GM19238 (cell line): ENCODE data around the gene LRRC18.

Source experiments
- DNase-seq: peaks from one replicate; pipeline ENCODE4 v3.0.0; 2011; ENCODE audit warnings: low spot score; ENCODE audit not compliant: insufficient read length

LRRC18 gene

GRCh38 chr10:48939790-48940325 is at the start of gene LRRC18:
Gene LRRC18 (minus strand): TSS chr10:48939840. CDS start chr10:48914155, 25,685 bp downstream.
- DNase-seq, result no peak

GRCh38 chr10:48985621-48986158 is 46.0 kb upstream of the LRRC18 start:
- DNase-seq, result no peak

- no peak for DNase-seq
These were observed 44.2 kb upstream of the LRRC18 start for GRCh38 chr10:48983648-48984351.

- no peak for DNase-seq
These were observed 42.9 kb upstream of the LRRC18 start for GRCh38 chr10:48982584-48982983.

DNA sequence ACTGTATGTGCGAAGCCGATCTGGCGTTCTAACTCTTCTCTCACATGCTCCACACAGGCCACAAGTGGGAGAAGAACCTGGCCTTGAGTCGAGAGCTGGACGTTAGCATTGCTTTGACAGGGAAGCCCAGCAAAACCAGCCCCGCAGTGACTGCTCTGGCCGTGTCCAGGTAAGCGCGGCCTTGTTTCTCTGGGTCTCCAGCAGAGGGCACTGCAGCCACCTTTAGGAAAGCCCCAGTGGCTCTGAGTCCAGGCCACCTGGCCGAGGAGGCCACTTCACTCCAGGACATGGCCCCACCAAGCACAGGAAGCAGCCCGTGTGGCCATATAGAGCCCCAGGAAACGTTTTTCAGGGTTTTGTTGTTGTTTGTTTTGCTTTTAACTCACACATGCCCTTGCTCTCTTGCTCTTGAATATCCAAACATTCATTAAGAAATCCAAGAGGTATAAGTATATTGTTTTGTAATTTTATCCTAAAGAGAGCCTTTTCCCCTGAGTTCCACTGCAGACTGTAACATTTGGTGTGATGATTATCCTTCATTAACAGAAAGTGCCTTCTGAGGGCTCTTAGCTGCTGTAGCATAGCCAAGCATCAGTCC is 41.8 kb upstream of the LRRC18 start:
- peak; percentile 57 for DNase-seq

DNA sequence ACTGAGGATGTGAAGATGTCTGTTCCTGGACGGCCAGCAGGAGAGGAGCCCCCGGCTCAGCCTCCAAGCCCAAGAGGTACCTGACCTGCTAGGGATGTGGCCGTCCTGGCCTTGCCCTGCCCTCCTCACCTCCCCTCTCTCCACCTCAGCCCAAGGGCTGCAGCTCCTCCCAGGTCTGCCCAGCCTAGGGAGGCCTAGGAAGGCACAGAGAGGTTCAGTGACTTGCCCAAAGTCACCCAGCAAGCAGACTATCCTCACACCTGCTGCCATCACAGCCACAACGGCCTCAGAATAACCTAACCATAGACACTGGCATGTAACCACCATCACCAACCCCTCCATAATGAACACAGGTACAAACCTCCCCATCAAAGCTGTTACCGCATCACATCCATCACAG is 38.7 kb upstream of the LRRC18 start:
- no peak for DNase-seq

- no peak for DNase-seq
These were observed 36.6 kb upstream of the LRRC18 start for GRCh38 chr10:48976196-48976595.

DNA sequence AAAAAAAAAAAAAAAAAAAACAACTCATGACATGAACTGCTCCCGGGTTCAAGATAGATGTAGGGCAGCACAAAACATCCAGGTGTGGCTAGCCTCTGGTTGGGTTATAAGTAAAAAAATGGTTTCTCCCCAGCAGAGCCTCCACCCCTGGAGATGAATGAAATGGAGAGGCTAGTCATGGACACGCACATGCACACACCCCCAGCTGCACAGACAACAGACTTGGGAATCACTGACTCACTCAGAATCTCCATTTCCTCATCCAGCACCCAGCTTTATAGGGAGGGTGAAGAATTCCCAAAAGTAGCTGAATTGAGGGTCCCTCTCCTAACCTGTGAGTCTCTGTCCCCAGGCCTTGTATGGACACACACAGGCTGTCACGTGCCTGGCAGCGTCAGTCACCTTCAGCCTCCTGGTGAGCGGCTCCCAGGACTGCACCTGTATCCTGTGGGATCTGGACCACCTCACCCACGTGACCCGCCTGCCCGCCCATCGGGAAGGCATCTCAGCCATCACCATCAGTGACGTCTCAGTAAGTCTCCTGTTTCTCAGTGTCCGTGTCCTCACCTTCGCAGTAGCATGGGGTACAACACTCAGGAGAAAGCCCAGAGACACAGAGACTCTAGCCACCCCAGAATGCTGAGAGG is 35.0 kb upstream of the LRRC18 start:
- no peak for DNase-seq

GRCh38 chr10:48973065-48973464 is 33.4 kb upstream of the LRRC18 start:
- DNase-seq, result no peak

- DNase-seq, result no peak
These were observed 31.0 kb upstream of the LRRC18 start for GRCh38 chr10:48970654-48971053.

DNA sequence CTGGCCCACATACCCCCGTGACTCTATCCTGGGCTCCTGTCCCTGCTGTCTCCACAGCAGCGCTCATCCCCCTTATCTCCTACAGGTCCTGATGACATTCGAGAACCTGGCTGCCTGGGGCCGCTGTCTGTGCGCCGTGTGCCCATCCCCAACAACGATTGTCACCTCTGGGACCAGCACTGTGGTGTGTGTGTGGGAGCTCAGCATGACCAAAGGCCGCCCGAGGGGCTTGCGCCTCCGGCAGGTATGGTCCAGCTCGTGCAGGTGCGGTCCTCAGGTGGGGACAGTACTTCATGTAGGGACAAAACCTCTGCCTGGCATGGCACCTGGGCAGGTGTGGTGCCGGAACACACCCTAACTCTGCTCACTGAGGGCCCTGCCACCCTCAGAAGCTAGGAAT is 30.4 kb upstream of the LRRC18 start:
- no peak for DNase-seq

DNA sequence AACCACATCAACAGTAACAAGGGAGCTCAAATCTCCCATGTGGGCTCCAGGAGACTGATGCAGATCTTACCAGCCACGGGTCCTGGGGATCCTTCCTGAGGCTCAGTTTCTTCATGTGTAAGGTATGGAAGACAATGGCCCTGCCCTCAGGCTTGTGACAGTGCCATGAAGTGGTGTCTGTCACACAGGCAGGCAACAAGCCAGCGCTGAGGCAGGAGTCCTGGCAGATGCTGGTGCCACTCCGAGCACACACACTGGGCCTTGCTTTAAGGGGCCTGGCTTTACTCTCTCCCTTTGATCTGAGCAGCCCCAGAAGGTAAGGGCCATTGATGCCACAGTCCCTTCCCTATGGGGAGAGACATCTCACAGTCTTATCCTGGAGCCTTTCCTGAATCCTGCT is 28.4 kb upstream of the LRRC18 start:
- DNase-seq, result no peak

DNA sequence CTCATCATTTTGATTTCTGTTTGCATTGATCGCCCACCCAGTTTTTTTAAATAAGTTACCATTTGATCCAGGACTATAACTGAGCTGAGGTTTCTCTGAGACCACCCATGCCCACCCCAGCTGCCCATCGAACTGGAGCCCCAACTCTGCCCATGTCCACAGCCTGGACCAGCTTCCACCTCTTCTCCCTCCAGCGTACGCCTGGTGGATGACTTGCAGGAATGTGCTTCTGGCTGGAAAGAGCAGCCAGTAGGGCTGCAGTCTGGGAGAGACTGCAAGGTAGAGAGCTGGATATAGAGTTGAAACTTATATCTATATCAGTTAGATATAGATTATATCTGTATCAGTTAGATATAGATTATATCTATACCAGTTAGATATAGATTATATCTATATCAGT is 25.8 kb upstream of the LRRC18 start:
- DNase-seq, result no peak

DNA sequence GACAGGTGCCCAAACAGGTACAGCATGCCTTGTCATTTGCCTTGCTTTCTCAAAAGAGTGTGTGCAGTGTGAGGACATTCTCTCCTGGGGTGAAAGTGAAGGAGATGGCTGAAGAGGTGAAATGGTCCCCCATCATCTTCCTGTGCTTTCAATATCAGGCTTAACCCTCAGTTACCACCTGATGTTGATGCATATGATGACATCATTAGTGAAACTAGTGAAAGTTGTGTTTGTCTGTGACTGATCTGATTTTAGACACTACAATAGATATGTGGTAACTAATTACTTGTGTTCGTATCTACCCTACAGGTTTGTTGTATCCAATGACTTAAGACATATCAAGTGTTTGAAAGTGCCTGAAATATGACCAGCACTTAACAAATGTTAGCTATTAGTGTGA is 24.4 kb upstream of the LRRC18 start:
- DNase-seq, result no peak

DNA sequence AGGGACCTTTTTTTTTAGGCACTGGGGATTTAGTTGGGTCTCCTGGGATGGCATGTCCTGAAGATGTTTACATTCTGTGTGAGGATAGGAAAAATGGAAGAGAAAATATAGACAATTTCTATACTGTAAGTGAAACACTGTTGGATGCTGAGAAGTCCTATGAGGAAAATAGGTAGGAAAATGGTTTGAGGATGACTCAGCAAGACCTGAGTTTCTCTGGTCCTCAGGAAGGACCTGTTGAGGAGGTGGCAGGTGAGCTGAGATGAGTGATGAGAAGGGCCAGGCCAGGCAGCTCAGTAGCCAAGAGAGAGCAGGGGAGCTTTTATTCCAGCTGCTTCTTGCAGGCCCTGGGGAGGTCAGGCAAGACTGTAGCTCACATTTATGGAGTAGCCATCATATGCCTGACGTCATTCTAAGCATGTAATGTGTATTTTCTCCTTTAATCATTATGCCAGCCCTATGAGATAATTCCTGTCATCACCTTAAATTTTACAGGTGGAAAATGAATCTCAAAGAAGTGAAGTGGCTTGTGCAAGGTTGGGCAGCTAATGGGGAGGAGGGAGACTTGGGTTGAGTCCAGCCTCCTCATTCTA is 19.1 kb upstream of the LRRC18 start:
- DNase-seq, result no peak

- no peak for DNase-seq
These were observed 17.9 kb upstream of the LRRC18 start for GRCh38 chr10:48957361-48958151.

GRCh38 chr10:48951707-48952106 is 12.1 kb upstream of the LRRC18 start:
- no peak for DNase-seq

DNA sequence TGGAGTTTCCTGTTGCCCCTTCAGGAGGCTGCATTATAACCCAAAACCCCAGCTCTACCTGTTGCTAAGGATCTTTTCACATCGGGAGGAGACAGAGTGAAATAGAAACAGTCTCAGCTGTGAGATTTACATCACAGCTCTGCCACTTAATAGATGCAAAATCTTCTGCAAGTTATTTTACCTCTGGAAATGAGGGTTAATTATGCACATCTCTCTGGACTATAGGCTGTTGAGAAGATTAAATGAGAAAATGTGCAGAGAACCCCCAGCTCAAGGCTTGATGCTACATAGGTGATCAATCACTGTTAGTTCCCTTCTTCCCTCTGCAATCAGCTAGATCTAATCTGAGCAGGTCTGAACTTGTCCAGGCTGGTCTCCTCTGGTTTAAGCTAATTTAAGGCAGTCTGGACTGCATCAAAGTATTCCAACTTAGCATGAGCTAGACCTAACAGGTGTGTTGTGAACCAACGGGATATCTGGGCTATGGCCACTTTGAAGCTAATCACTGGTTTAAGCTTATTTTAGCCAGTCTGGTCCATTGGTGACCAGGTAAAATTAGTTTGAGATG is 8.9 kb upstream of the LRRC18 start:
- no peak for DNase-seq

- no peak for DNase-seq
These were observed 8.2 kb upstream of the LRRC18 start for GRCh38 chr10:48947690-48948469.
